GM19452 (cell line): ENCODE results near the gene RITA1.

ENCODE experiments used
- ATAC-seq: cut with Tn5 transposase; IDR thresholded peaks from one replicate; pipeline ENCODE4 v1.9.1; 2021; ENCODE audit not compliant: unreplicated experiment

Gene RITA1

DNA sequence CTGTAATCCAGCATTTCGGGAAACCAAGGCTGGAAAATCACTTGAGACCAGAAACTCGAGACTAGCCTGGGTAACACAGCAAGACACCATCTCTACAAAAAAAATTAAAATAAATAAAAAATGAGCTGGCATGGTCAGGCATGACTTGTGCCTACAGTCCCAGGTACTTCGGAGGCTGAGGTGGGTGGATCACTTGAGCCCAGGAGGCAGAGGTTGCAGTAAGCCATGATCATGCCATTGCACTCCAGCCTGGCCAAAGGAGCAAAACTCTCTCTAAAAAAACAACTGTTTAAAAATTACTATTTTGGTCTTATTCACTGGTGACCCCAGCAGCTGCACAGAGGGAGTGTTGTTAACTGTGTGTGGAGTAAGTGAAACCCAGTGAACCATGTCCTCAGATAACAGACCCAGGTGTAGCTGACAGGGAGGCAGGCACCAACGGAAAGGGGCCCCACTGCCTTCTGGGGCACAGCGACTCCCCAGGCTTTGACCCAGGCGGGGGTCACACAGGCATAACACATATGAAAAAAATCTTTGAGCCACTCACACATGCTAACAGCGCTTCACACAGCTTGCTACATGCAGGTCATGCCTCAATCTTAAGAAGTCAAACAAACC lies 12.3 kb upstream of the RITA1 start:
- peak; percentile 50 for ATAC-seq

GRCh38 chr12:113174461-113175384 lies 10.8 kb upstream of the RITA1 start:
- no peak for ATAC-seq

DNA sequence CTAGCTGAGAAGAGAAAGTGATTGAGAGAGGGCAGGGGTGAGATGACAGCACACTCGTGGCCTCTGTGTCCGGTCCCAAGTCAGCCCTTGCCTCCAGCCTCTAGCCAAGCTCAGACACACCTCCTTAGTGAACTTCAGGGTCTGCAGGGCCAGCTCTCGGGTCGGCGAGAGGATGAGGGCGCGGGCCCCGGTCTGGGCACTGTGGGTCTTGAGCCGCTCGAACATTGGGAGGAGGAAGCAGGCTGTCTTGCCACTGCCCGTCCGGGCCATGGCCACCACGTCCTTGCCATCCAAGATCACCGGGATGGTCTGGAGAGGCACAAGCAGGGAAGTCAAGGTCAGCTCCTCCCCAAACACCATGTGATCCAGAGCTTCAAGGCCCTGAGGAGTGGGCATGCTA lies 6.5 kb upstream of the RITA1 start:
- ATAC-seq, result no peak

- no peak for ATAC-seq
These were observed 5.2 kb upstream of the RITA1 start for GRCh38 chr12:113180333-113180732.

- ATAC-seq, result no peak
These were observed 3.5 kb upstream of the RITA1 start for GRCh38 chr12:113181975-113182374.

DNA sequence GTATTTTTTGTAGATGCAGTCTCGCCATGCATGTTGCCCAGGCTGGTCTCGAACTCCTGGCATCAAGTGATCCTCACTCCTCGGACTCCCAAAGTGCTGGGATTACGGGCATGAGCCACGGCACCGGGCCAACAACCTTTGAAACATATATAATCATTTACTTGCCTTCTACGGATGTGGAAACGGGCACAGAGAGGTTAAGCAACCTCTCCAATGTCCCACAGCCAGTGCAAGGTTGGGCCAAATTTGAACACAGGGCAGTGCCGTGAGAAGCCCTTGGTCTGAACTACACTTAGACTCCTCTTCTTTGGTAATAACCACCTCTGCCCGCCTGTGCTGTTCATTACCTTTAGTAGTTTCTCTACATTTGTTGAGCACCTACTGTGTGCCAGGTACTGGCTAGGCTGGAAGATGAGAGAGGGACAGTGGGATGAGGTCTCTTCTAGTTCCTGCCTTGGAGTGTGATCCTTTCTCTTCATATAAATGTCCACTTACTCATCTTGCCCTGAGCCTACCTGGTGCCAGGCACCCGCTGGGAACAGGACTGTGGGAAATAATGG lies 2.4 kb upstream of the RITA1 start:
- no peak for ATAC-seq

DNA sequence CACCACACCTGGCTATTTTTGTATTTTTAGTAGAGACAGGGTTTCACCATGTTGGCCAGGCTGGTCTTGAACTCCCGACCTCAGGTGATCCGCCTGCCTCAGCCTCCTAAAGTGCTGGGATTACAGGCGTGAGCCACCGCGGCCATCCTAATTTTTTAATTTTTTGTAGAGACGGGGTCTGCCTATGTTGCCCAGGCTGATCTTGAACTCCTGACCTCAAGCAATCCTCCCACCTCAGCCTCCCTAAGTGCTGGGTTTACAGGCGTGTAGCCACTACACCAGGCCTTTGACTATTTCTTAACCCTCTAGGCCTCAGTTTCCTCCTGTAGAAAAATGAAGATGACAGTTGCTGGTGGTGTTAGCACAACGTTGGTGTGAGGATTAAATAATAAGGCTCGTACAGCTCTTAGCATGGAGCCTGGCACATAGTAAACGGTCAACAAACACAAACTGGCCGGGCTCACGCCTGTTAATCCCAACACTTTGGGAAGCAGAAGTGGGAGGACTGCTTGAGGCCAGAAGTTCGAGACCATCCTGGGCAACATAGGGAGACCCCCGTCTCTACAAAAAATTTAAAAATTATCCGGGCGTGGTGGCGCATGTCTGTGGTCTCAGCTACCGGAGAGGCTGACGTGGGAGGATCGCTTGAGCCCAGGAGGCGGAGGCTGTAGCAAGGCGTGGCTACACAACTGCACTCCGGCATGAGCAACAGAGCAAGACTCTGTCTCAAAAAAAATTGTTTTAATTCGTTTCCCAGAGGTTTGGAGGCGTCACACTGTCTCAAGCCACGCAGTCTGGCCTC lies 1.2 kb upstream of the RITA1 start:
- peak; percentile 60 for ATAC-seq

GRCh38 chr12:113184900-113185179 lies 681 bp upstream of the RITA1 start:
- ATAC-seq, result peak; percentile 83

DNA sequence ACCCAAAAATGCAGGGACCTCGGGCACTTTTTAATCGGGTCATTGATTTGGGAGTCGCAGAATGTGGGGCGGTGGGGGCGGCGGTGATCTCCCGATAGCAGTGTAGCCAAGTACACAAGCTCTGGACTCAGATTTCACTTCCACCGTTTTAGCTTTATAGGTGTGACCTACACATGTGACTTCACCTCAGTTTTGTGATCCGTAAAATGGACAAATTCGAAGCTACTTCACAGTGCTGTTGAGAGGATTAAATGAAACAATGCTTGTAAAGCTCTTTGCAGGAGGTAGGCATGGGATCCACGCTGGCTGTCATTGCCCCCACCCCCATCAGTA lies 478 bp downstream of the RITA1 start:
- no peak for ATAC-seq

- ATAC-seq, result no peak
These were observed 1.3 kb downstream of the RITA1 start for GRCh38 chr12:113186666-113187325.

GRCh38 chr12:113189361-113189760 lies 3.8 kb downstream of the RITA1 start:
- ATAC-seq, result no peak

DNA sequence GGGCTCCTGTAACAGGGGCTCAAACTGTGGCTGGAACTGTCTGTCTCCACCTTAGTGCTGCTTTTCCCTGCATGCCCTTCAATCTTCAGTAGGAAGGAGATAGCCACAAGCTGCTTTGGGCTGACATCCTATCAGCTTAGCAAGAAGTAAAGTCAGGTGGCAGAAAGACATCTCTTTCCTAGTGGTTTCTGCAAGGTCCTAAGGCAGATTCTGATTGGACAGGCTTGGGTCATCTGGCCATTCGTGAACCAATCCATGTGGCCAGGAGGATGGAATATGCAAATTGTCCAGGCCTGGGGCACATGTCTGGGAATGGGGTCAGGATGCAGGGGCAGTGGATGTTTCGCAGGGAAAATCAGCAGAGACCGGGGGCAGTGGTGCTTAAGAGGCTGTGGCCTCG lies 5.2 kb downstream of the RITA1 start:
- no peak for ATAC-seq

- ATAC-seq, result no peak
These were observed 5.7 kb downstream of the RITA1 start for GRCh38 chr12:113191227-113191626.

- no peak for ATAC-seq
These were observed 9.5 kb downstream of the RITA1 start for GRCh38 chr12:113194971-113195391.

DNA sequence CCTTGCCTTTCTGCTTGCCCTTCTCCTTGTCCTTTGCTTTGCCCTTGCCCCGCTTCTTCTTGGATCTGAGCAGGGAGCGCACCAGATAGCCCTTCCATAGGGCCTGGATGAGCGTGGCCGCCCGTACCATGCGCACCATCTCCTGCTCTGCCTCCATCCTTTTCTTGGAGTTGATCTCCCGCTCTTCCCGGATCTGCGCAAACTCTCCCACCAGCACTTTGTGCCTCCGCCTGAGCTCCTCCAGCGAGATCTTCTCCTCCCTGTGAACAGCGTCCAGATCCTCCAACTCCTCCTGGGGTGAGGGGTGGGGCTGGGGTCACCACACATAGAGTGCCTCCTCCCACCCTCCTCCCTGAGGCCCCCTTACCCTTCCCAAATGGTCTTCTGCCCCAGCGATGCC lies 10.1 kb downstream of the RITA1 start:
- ATAC-seq, result no peak

DNA sequence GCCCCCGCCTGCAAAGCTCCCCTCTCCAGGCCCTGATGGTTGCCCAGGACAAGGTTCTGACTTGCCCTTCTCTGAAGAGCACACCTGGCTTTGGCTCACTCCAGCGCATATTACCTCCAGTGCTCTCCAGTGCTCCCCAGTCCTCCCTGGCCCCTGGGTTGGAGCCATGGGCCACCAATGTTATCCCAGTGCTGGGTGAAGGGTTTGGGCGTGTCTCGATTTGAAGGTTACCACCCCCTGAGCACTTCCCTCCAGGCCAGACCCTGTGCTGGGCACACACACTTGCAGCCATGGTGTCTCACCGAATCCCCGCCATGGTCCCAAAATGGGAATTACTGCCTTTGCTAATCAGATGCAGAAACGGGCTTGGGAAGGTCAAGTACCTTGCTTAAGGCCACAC lies 11.1 kb downstream of the RITA1 start:
- ATAC-seq, result no peak

DNA sequence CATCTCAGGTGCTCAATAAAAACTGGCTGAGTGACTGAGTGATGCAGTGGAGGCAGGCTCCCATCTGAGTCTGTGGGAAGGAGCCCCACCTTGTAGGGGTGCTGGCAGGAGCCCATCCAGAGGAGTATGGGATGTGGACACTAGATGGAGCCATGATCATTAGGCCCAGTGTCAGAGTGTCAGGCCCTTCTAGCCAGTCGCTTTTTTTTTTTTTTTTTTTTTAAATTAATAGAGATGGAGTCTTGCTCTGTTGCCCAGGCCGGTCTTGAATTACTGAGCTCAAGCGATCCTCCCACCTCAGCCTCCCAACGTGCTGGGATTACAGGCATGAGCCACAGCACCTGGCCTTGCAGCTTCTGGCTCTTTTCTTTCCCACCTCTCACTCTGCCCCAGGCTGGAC lies 11.5 kb downstream of the RITA1 start:
- peak; percentile 82 for ATAC-seq

GRCh38 chr12:113197518-113198077 lies 12.1 kb downstream of the RITA1 start:
- ATAC-seq, result no peak

- no peak for ATAC-seq
These were observed 12.8 kb downstream of the RITA1 start for GRCh38 chr12:113198296-113198695.

DNA sequence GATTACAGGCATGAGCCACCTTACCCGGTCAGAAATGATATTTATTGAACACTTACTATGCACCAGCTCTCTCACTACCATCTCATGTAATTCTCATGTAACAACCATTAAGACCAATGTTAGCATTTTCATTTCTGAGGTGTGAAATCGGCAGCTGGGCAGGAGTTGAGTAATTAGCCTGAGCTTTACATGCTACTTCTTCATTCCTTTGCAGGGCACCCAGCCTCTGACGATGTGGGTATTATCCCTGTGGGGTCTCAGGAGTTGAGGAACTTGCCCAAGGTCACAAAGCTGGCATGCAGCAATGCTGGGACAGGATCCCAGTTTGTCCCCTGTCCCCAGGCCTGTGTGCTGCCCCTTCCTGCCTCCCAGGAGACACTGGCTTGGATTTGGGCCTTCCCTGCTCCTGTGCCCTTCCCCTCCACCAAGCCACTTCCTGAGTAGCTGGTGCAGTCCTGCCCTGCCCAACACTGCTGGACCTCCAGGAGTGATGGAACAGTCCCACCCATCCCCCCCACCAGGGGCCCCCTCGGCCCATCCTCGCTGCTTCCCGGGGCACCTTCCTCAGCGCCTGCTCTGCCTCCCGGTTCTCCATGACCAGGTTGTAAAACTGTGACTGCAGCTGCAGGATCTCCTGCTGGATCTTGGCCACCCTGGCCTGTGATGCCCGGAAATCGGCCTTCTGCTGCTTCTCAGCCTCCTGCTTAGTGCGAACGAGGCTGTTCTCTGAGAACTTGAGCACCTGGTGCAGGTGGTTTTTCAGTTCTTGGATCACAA lies 14.7 kb downstream of the RITA1 start:
- ATAC-seq, result no peak
